Astrocyte (in vitro differentiated cells and primary cell): Measurements from ENCODE around the gene COQ6. TPM values are rescaled to one million over a fixed set of nuclear protein-coding genes. Genes with fewer than 3 reads are reported as not detected.

ENCODE experiments used
- DNase-seq: peaks from one replicate; pipeline ENCODE4 v3.0.0-alpha.2; 2010; ENCODE audit warnings: low read depth
- FAIRE-seq: peaks from 2 replicates; lab custom pipeline; 2011; peaks lifted over from hg19 to GRCh38; lab: Jason Lieb, UNC
- H2AFZ ChIP-seq: 2 replicates; pipeline ENCODE4 v1.6.0; 2012; ENCODE audit warnings: low read depth, low read length, inconsistent platforms
- H3K27ac ChIP-seq: 2 replicates; pipeline ENCODE4 v1.5.1; 2011; ENCODE audit warnings: low read depth, low read length, inconsistent platforms
- H3K27me3 ChIP-seq: 2 replicates; pipeline ENCODE4 v1.6.0; 2011; ENCODE audit warnings: low read length, inconsistent platforms; ENCODE audit not compliant: insufficient read depth
- H3K36me3 ChIP-seq: 2 replicates; pipeline ENCODE4 v1.5.1; 2011; ENCODE audit warnings: low read length, inconsistent platforms; ENCODE audit not compliant: insufficient read depth
- H3K4me1 ChIP-seq: 2 replicates; pipeline ENCODE4 v1.5.1; 2011; ENCODE audit warnings: low read length, inconsistent platforms; ENCODE audit not compliant: insufficient read depth
- H3K4me2 ChIP-seq: 2 replicates; pipeline ENCODE4 v1.6.0; 2012; ENCODE audit warnings: low read length, inconsistent platforms
- H3K4me3 ChIP-seq: 2 replicates; pipeline ENCODE4 v1.5.1; 2011; ENCODE audit warnings: low read depth, mild to moderate bottlenecking, low read length, inconsistent platforms; ENCODE audit not compliant: insufficient read depth
- H3K79me2 ChIP-seq: 2 replicates; pipeline ENCODE4 v1.6.0; 2012; ENCODE audit warnings: mild to moderate bottlenecking, low read length, inconsistent platforms; ENCODE audit not compliant: insufficient read depth
- H3K9ac ChIP-seq: 2 replicates; pipeline ENCODE4 v1.6.0; 2012; ENCODE audit warnings: mild to moderate bottlenecking, low read length, inconsistent platforms
- H3K9me3 ChIP-seq: 2 replicates; pipeline ENCODE4 v1.5.1; 2012; ENCODE audit warnings: low read depth, mild to moderate bottlenecking, low read length, inconsistent platforms; ENCODE audit not compliant: insufficient read depth
- H4K20me1 ChIP-seq: 2 replicates; pipeline ENCODE4 v1.6.0; 2012; ENCODE audit warnings: low read length, inconsistent platforms; ENCODE audit not compliant: insufficient read depth
- H3K27ac Mint-ChIP-seq: one replicate; pipeline ENCODE4 v1.8.0; 2021; ENCODE audit warnings: mild to moderate bottlenecking, mixed read lengths; ENCODE audit not compliant: unreplicated experiment
- H3K27me3 Mint-ChIP-seq: one replicate; pipeline ENCODE4 v1.8.0; 2021; ENCODE audit warnings: low read depth, mixed read lengths; ENCODE audit not compliant: unreplicated experiment
- H3K36me3 Mint-ChIP-seq: one replicate; pipeline ENCODE4 v1.8.0; 2021; ENCODE audit warnings: low read depth, mixed read lengths; ENCODE audit not compliant: unreplicated experiment
- H3K4me1 Mint-ChIP-seq: one replicate; pipeline ENCODE4 v1.8.0; 2021; ENCODE audit warnings: low read depth, mixed read lengths; ENCODE audit not compliant: unreplicated experiment
- H3K4me3 Mint-ChIP-seq: one replicate; pipeline ENCODE4 v1.8.0; 2021; ENCODE audit warnings: mild to moderate bottlenecking, moderate library complexity, mixed read lengths; ENCODE audit not compliant: unreplicated experiment
- H3K9me3 Mint-ChIP-seq: one replicate; pipeline ENCODE4 v1.8.0; 2021; ENCODE audit warnings: mild to moderate bottlenecking, mixed read lengths; ENCODE audit not compliant: unreplicated experiment
- CTCF ChIP-seq: IDR thresholded peaks from 2 replicates; pipeline ENCODE4 v1.5.1; 2011; ENCODE audit warnings: low read depth, mild to moderate bottlenecking, inconsistent platforms, low read length, moderate library complexity; ENCODE audit not compliant: insufficient read depth
- EZH2 ChIP-seq: IDR thresholded peaks from 2 replicates; pipeline ENCODE4 v1.6.1; 2012; ENCODE audit warnings: mild to moderate bottlenecking, low read length, inconsistent platforms; ENCODE audit not compliant: insufficient read depth
- total RNA-seq: library from RNA; stranded (reverse); gene quantifications from 2 replicates; pipeline ENCODE4 v1.2.1, GENCODE V29; 2021

Gene COQ6
- total RNA-seq, 1 donor from 2014 or later: 12.8 TPM

- H3K9me3 ChIP-seq: no peaks in the 10 kb centered on the region
- no peak overlapping the region for H3K4me2 ChIP-seq
- no peak overlapping the region for H3K27ac ChIP-seq
- no peak overlapping the region for H3K4me3 ChIP-seq
- DNase-seq: no peak
- TF ChIP-seq CTCF (no peak), EZH2 (no peak)
- FAIRE-seq: no peak
- H2AFZ ChIP-seq: no peak overlapping the region
- H3K79me2 ChIP-seq: no peaks in the 10 kb centered on the region
- no peaks in the 10 kb centered on the region for H3K27me3 Mint-ChIP-seq
- H3K4me1 Mint-ChIP-seq: no peaks in the 10 kb centered on the region
- H3K9ac ChIP-seq: no peak overlapping the region
- H3K27ac Mint-ChIP-seq: no peak overlapping the region
- H3K27me3 ChIP-seq: no peaks in the 10 kb centered on the region
- H3K9me3 Mint-ChIP-seq: no peaks in the 10 kb centered on the region
- H3K36me3 Mint-ChIP-seq: peaks cover 17% of the 10 kb centered on the region
- H3K36me3 ChIP-seq: peaks cover 16% of the 10 kb centered on the region
- no peak overlapping the region for H3K4me3 Mint-ChIP-seq
- no peaks in the 10 kb centered on the region for H3K4me1 ChIP-seq
- H4K20me1 ChIP-seq: no peaks in the 10 kb centered on the region
Observed at GRCh38 chr14:73965216-73965615, 15.1 kb downstream of the COQ6 start.

- Mint-ChIP-seq H3K27ac (no peak overlapping the region), H3K4me1 (no peaks in the 10 kb centered on the region), H3K9me3 (no peaks in the 10 kb centered on the region), H3K27me3 (no peaks in the 10 kb centered on the region), H3K36me3 (peaks cover 9% of the 10 kb centered on the region), H3K4me3 (no peak overlapping the region)
- Histone ChIP-seq H3K4me3 (no peak overlapping the region), H4K20me1 (no peaks in the 10 kb centered on the region), H3K36me3 (peaks cover 9% of the 10 kb centered on the region), H2AFZ (no peak overlapping the region), H3K4me1 (no peaks in the 10 kb centered on the region), H3K9ac (no peak overlapping the region), H3K27me3 (no peaks in the 10 kb centered on the region), H3K27ac (no peak overlapping the region), H3K4me2 (no peak overlapping the region), H3K9me3 (no peaks in the 10 kb centered on the region), H3K79me2 (no peaks in the 10 kb centered on the region)
- no peak for FAIRE-seq
- no peak for DNase-seq
- TF ChIP-seq CTCF (no peak), EZH2 (no peak)
Observed at GRCh38 chr14:73968885-73969284, 18.8 kb downstream of the COQ6 start.

- no peaks in the 10 kb centered on the region for H3K4me1 Mint-ChIP-seq
- H3K9me3 Mint-ChIP-seq: no peaks in the 10 kb centered on the region
- no peak overlapping the region for H3K27ac Mint-ChIP-seq
- Histone ChIP-seq H2AFZ (no peak overlapping the region), H3K27ac (no peak overlapping the region), H3K27me3 (no peaks in the 10 kb centered on the region), H3K9ac (no peak overlapping the region), H3K4me1 (peaks cover 3% of the 10 kb centered on the region), H4K20me1 (no peaks in the 10 kb centered on the region), H3K9me3 (no peaks in the 10 kb centered on the region), H3K79me2 (no peaks in the 10 kb centered on the region), H3K4me3 (no peak overlapping the region), H3K36me3 (peaks cover 3% of the 10 kb centered on the region), H3K4me2 (no peak overlapping the region)
- peaks cover 8% of the 10 kb centered on the region for H3K36me3 Mint-ChIP-seq
- FAIRE-seq (no peak), DNase-seq (no peak)
- no peak overlapping the region for H3K4me3 Mint-ChIP-seq
- TF ChIP-seq CTCF: no peak
- H3K27me3 Mint-ChIP-seq: no peaks in the 10 kb centered on the region
Observed at GRCh38 chr14:73973497-73973896, 23.4 kb downstream of the COQ6 start.
